CD14-positive monocyte (primary cell): ENCODE measurements around the gene PRDM12. TPM values are rescaled to one million over a fixed set of nuclear protein-coding genes. Genes with fewer than 3 reads are reported as not detected.

Experiments
- DNase-seq, 3 donors: peaks; one replicate each; pipeline ENCODE4 v3.0.0-alpha.2; 2011 to 2022
- H2AFZ ChIP-seq: 2 replicates; pipeline ENCODE4 v1.6.0; 2012; ENCODE audit warnings: mild to moderate bottlenecking, low read depth, low read length, inconsistent platforms; ENCODE audit not compliant: insufficient read depth, poor library complexity, severe bottlenecking
- H3K27ac ChIP-seq, 2 donors: 1 replicate in 1 of 2; 2 replicates in 1 of 2; pipeline ENCODE4 v1.5.1; 2012 to 2013; ENCODE audit warnings: low read length in 2 of 2, control low read depth in 1 of 2, inconsistent platforms in 1 of 2, low read depth in 1 of 2, mild to moderate bottlenecking in 1 of 2
- H3K27me3 ChIP-seq, 2 donors: one replicate each; pipeline versions ENCODE4 v1.6.0 to v1.6.1; 2011 to 2013; ENCODE audit warnings: low read length in 2 of 2; ENCODE audit not compliant: control insufficient read depth in 2 of 2, insufficient read depth in 2 of 2
- H3K36me3 ChIP-seq, 2 donors: replicated peaks in 1 of 2; 1 replicate in 1 of 2; 2 replicates in 1 of 2; pipeline versions ENCODE4 v1.5.1 to v1.6.1; 2012 to 2013; ENCODE audit warnings: low read length in 2 of 2, control low read depth in 1 of 2, inconsistent platforms in 1 of 2, mild to moderate bottlenecking in 1 of 2; ENCODE audit not compliant: insufficient read depth in 2 of 2, control insufficient read depth in 1 of 2
- H3K4me1 ChIP-seq, 2 donors: 1 replicate in 1 of 2; 2 replicates in 1 of 2; pipeline versions ENCODE4 v1.5.1 to v1.6.1; 2012 to 2013; ENCODE audit warnings: low read length in 2 of 2, control low read depth in 1 of 2, inconsistent platforms in 1 of 2, mild to moderate bottlenecking in 1 of 2, moderate library complexity in 1 of 2; ENCODE audit not compliant: insufficient read depth in 2 of 2, control insufficient read depth in 1 of 2
- H3K4me2 ChIP-seq: replicated peaks from 2 replicates; pipeline ENCODE3; 2012; ENCODE audit warnings: low read length, moderate library complexity, mild to moderate bottlenecking; ENCODE audit not compliant: poor library complexity, severe bottlenecking; ENCODE audit errors: extremely low read depth
- H3K4me3 ChIP-seq, 3 experiments: fragments of 200-600 bp in 1 of 3; sonication (generic) in 1 of 3; replicated peaks in 1 of 3; 1 replicate in 2 of 3; 2 replicates in 1 of 3; pipeline ENCODE4 v1.5.1; 2011 to 2013; ENCODE audit warnings: low read length in 3 of 3, mild to moderate bottlenecking in 3 of 3, control low read depth in 2 of 3, low read depth in 2 of 3, inconsistent platforms in 1 of 3, moderate library complexity in 1 of 3
- H3K79me2 ChIP-seq: 2 replicates; pipeline ENCODE4 v1.6.0; 2012; ENCODE audit warnings: mild to moderate bottlenecking, control low read depth, inconsistent platforms, low read length, moderate library complexity; ENCODE audit not compliant: insufficient read depth
- H3K9ac ChIP-seq: 2 replicates; pipeline ENCODE4 v1.6.0; 2017; ENCODE audit warnings: low read length, mild to moderate bottlenecking; ENCODE audit not compliant: insufficient read depth, poor library complexity, severe bottlenecking
- H3K9me3 ChIP-seq, 2 donors: replicated peaks in 1 of 2; 1 replicate in 1 of 2; 2 replicates in 1 of 2; pipeline versions ENCODE4 v1.5.1 to v1.6.1; 2012 to 2013; ENCODE audit warnings: low read length in 2 of 2, control low read depth in 1 of 2; ENCODE audit not compliant: control insufficient read depth in 1 of 2, insufficient read depth in 1 of 2
- H4K20me1 ChIP-seq: 2 replicates; pipeline ENCODE4 v1.6.0; 2012; ENCODE audit warnings: mild to moderate bottlenecking, low read length, control low read depth, moderate library complexity; ENCODE audit not compliant: insufficient read depth
- H3K27ac Mint-ChIP-seq, 7 donors: one replicate each; pipeline ENCODE4 v1.8.0; 2020; ENCODE audit warnings: mild to moderate bottlenecking in 7 of 7, mixed read lengths in 7 of 7, moderate library complexity in 6 of 7, inconsistent platforms in 2 of 7
- H3K27me3 Mint-ChIP-seq, 3 donors: one replicate each; pipeline ENCODE4 v1.8.0; 2021 to 2022; ENCODE audit warnings: low read depth in 3 of 3, mild to moderate bottlenecking in 3 of 3, mixed read lengths in 3 of 3, moderate library complexity in 3 of 3, inconsistent platforms in 1 of 3
- H3K36me3 Mint-ChIP-seq, 2 donors: one replicate each; pipeline ENCODE4 v1.8.0; 2020; ENCODE audit warnings: mixed read lengths in 2 of 2, inconsistent platforms in 1 of 2, mild to moderate bottlenecking in 1 of 2
- H3K4me1 Mint-ChIP-seq: one replicate; pipeline ENCODE4 v1.8.0; 2020; ENCODE audit warnings: mild to moderate bottlenecking, mixed read lengths
- H3K4me3 Mint-ChIP-seq, 2 donors: one replicate each; pipeline ENCODE4 v1.8.0; 2020; ENCODE audit warnings: mild to moderate bottlenecking in 2 of 2, mixed read lengths in 2 of 2, moderate library complexity in 1 of 2
- H3K9me3 Mint-ChIP-seq, 7 donors: one replicate each; pipeline ENCODE4 v1.8.0; 2020 to 2022; ENCODE audit warnings: mixed read lengths in 7 of 7, mild to moderate bottlenecking in 6 of 7, moderate library complexity in 6 of 7, inconsistent platforms in 2 of 7
- CTCF ChIP-seq: fragments of 200-600 bp; IDR thresholded peaks from one replicate; pipeline ENCODE4 v1.8.0; 2022; ENCODE audit warnings: antibody characterized with exemption, mild to moderate bottlenecking
- WGBS: methylation state at CpG from one replicate; pipeline ENCODE4 v1.1.5; 2013; ENCODE audit warnings: missing lambda C conversion rate; ENCODE audit not compliant: insufficient coverage; 5-methylcytosine and 5-hydroxymethylcytosine counted together
- intact Hi-C, 2 donors: fragments of 100-400 bp; cut with micrococcal nuclease; formaldehyde crosslinking; loops; one replicate each; pipeline versions ENCODE4 v1.15.0 to v1.15.1; 2023
- polyA plus RNA-seq, 3 donors: library from polyadenylated mRNA; depleted of rRNA in 1 of 3; unstranded in 2 of 3; stranded (reverse) in 1 of 3; fragments of 300-500 nt in 2 of 3; fragments of >200 nt in 1 of 3; fragmentation: Illumina TruSeq in 2 of 3; gene quantifications; 1 replicate in 2 of 3; 2 replicates in 1 of 3; pipeline ENCODE4 v1.2.3, GENCODE V29; 2012 to 2021

PRDM12 gene
- polyA plus RNA-seq, 3 donors = 0.08 TPM; not detected in 2

GRCh38 chr9:130640681-130641080 lies 23.7 kb upstream of the PRDM12 start:
- H4K20me1 ChIP-seq = no peaks in the 10 kb centered on the region
- H3K9me3 ChIP-seq = no peaks in the 10 kb centered on the region
- H3K9ac ChIP-seq = no peak overlapping the region
- DNase-seq = no peak
- Mint-ChIP-seq H3K27ac (no peak overlapping the region), H3K4me3 (no peak overlapping the region), H3K27me3 (peaks cover 6 to 10% (median 6%) of the 10 kb centered on the region in 3 donors), H3K9me3 (peaks cover 0 to 2% (median under 1%) of the 10 kb centered on the region in 7 donors), H3K36me3 (peaks cover 31 to 33% of the 10 kb centered on the region in 2 donors), H3K4me1 (no peaks in the 10 kb centered on the region)
- H3K79me2 ChIP-seq = no peaks in the 10 kb centered on the region
- H2AFZ ChIP-seq = no peak overlapping the region
- no peaks in the 10 kb centered on the region for H3K27me3 ChIP-seq
- H3K36me3 ChIP-seq = peaks cover 16 to 32% of the 10 kb centered on the region in 2 donors
- H3K27ac ChIP-seq = no peak overlapping the region
- 81% methylated on average over 6 of the region's 7 CpGs for WGBS
- no peak for TF ChIP-seq CTCF
- H3K4me1 ChIP-seq = no peaks in the 10 kb centered on the region
- H3K4me3 ChIP-seq = no peak overlapping the region
- H3K4me2 ChIP-seq = no peak overlapping the region
- intact Hi-C loops = no loop called here

DNA sequence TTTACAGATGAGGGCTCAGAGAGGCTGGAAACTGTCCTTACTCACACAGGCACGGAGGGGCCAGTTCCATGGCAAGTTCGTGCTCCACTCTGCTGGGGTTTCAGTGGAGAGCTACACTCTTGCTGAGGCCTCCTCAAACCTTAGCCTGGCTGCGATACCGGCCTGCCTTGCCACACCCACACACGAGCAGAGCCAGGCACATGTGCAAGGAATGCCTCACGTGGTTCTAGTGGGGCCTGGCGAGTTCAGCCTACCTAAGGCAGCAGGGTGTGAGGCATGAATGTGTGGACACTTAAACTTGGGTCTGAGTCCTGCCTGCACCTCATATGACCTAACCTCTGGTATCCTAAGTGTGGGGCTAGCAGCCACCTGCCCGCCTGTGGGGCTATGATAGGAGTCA lies 21.5 kb upstream of the PRDM12 start:
- no peaks in the 10 kb centered on the region for H3K79me2 ChIP-seq
- no peak for TF ChIP-seq CTCF
- DNase-seq = no peak
- H3K4me1 ChIP-seq = no peaks in the 10 kb centered on the region
- H2AFZ ChIP-seq = no peak overlapping the region
- no peak overlapping the region for H3K27ac ChIP-seq
- H3K36me3 ChIP-seq = peaks cover 3 to 13% of the 10 kb centered on the region in 2 donors
- peaks cover 4 to 16% (median 12%) of the 10 kb centered on the region in 3 donors for H3K27me3 Mint-ChIP-seq
- no peak overlapping the region for H3K27ac Mint-ChIP-seq
- H3K4me3 Mint-ChIP-seq = no peak overlapping the region
- no peak overlapping the region for H3K4me2 ChIP-seq
- H3K4me3 ChIP-seq = no peak overlapping the region
- no peaks in the 10 kb centered on the region for H3K4me1 Mint-ChIP-seq
- peaks cover 13 to 15% of the 10 kb centered on the region in 2 donors for H3K36me3 Mint-ChIP-seq
- H3K9me3 Mint-ChIP-seq = peaks cover 0 to 8% (median 3%) of the 10 kb centered on the region in 7 donors
- 95% methylated on average over 5 of the region's 8 CpGs for WGBS
- intact Hi-C loops = no loop called here
- H3K27me3 ChIP-seq = no peaks in the 10 kb centered on the region
- no peak overlapping the region for H3K9ac ChIP-seq
- no peaks in the 10 kb centered on the region for H3K9me3 ChIP-seq
- no peaks in the 10 kb centered on the region for H4K20me1 ChIP-seq
